Vagina (tissue), 2 donors: ENCODE measurements around the gene DPF1. TPM values are rescaled to one million over a fixed set of nuclear protein-coding genes. Genes with fewer than 3 reads are reported as not detected.

ENCODE experiments used
- DNase-seq, 2 donors: peaks; one replicate each; pipeline ENCODE4 v3.0.0-alpha.2; 2017; ENCODE audit errors: extremely low spot score in 2 of 2
- H3K27ac ChIP-seq: fragments of 200-600 bp; sonication (generic); one replicate; pipeline ENCODE4 v1.5.1; 2019
- H3K27me3 ChIP-seq: fragments of 200-600 bp; sonication (generic); one replicate; pipeline ENCODE4 v1.5.1; 2019
- H3K36me3 ChIP-seq, 2 donors: fragments of 200-600 bp; sonication (generic); one replicate each; pipeline ENCODE4 v1.5.1; 2017 to 2019
- H3K4me1 ChIP-seq: fragments of 200-600 bp; sonication (generic); one replicate; pipeline ENCODE4 v1.5.1; 2019
- H3K4me3 ChIP-seq, 2 donors: fragments of 200-600 bp; sonication (generic); 1 replicate in 1 of 2; 2 replicates in 1 of 2; pipeline ENCODE4 v1.5.1; 2016 to 2019
- H3K9me3 ChIP-seq: fragments of 200-600 bp; sonication (generic); one replicate; pipeline ENCODE4 v1.5.1; 2019
- CTCF ChIP-seq, 3 experiments: fragments of 450-650 bp in 2 of 3; fragments of 200-600 bp in 1 of 3; sonication (generic) in 1 of 3; IDR thresholded peaks; one replicate each; pipeline ENCODE4 v1.5.1; 2017 to 2019; ENCODE audit warnings: antibody characterized with exemption in 3 of 3, mild to moderate bottlenecking in 2 of 3, moderate library complexity in 2 of 3
- POLR2A ChIP-seq, 2 donors: fragments of 450-650 bp; IDR thresholded peaks; one replicate each; pipeline ENCODE4 v1.6.1; 2017; ENCODE audit warnings: antibody characterized with exemption in 2 of 2, mild to moderate bottlenecking in 2 of 2, moderate library complexity in 2 of 2
- POLR2AphosphoS5 ChIP-seq, 2 donors: sonication (generic); formaldehyde crosslinking; IDR thresholded peaks; one replicate each; pipeline ENCODE4 v1.9.0; 2017; ENCODE audit warnings: antibody characterized with exemption in 2 of 2, mild to moderate bottlenecking in 2 of 2, low read depth in 1 of 2; ENCODE audit not compliant: insufficient read depth in 1 of 2
- intact Hi-C: fragments of 100-400 bp; cut with DNase I; formaldehyde crosslinking; loops from one replicate; pipeline ENCODE4 v1.15.1; 2023
- small RNA-seq: library from RNA; depleted of rRNA; stranded (forward); fragments of <200 nt; gene quantifications from one replicate; pipeline ENCODE3, GENCODE V24; 2016
- total RNA-seq: library from RNA; depleted of rRNA; stranded (reverse); fragments of >200 nt; gene quantifications from one replicate; pipeline ENCODE4 v1.2.3, GENCODE V29; 2016

DPF1 gene
- total RNA-seq, 1 donor from 2014 or later = not detected

GRCh38 chr19:38164526-38164925 is 59.5 kb downstream of the DPF1 start:
- Histone ChIP-seq H3K36me3 (peaks cover 2 to 49% of the 10 kb centered on the region in 2 donors), H3K27me3 (no peaks in the 10 kb centered on the region), H3K4me1 (no peaks in the 10 kb centered on the region), H3K9me3 (peaks cover 8% of the 10 kb centered on the region), H3K27ac (no peak overlapping the region), H3K4me3 (no peak overlapping the region)
- no peak for DNase-seq
- TF ChIP-seq POLR2AphosphoS5 (IDR thresholded peaks at IDR 0.05; ENCODE audit: insufficient read depth in 1 of 2, low read depth in 1 of 2) (no peak), POLR2A (IDR thresholded peaks at IDR 0.05) (no peak), CTCF (IDR thresholded peaks at IDR 0.05) (no peak)
- intact Hi-C loops = no loop called here

- Histone ChIP-seq H3K27me3 (no peaks in the 10 kb centered on the region), H3K27ac (no peak overlapping the region), H3K4me1 (no peaks in the 10 kb centered on the region), H3K4me3 (no peak overlapping the region), H3K36me3 (peaks cover 2 to 50% of the 10 kb centered on the region in 2 donors), H3K9me3 (peaks cover 8% of the 10 kb centered on the region)
- intact Hi-C loops = no loop called here
- no peak for DNase-seq
- no peak for TF ChIP-seq POLR2AphosphoS5 (IDR thresholded peaks at IDR 0.05; ENCODE audit: insufficient read depth in 1 of 2, low read depth in 1 of 2)
- TF ChIP-seq CTCF (IDR thresholded peaks at IDR 0.05) = no peak
- no peak for TF ChIP-seq POLR2A (IDR thresholded peaks at IDR 0.05)
These were observed 60.4 kb downstream of the DPF1 start for GRCh38 chr19:38163419-38164290.

GRCh38 chr19:38162632-38163031 is 61.4 kb downstream of the DPF1 start:
- intact Hi-C loops = no loop called here
- H3K27me3 ChIP-seq = no peaks in the 10 kb centered on the region
- no peaks in the 10 kb centered on the region for H3K4me1 ChIP-seq
- no peak for TF ChIP-seq POLR2A (IDR thresholded peaks at IDR 0.05)
- no peak for TF ChIP-seq CTCF (IDR thresholded peaks at IDR 0.05)
- no peak for TF ChIP-seq POLR2AphosphoS5 (IDR thresholded peaks at IDR 0.05; ENCODE audit: insufficient read depth in 1 of 2, low read depth in 1 of 2)
- no peak overlapping the region for H3K27ac ChIP-seq
- no peak for DNase-seq
- peaks cover 2 to 50% of the 10 kb centered on the region in 2 donors for H3K36me3 ChIP-seq
- peaks cover 8% of the 10 kb centered on the region for H3K9me3 ChIP-seq
- no peak overlapping the region for H3K4me3 ChIP-seq

GRCh38 chr19:38162094-38162493 is 61.9 kb downstream of the DPF1 start:
- Histone ChIP-seq H3K4me1 (no peaks in the 10 kb centered on the region), H3K27me3 (no peaks in the 10 kb centered on the region), H3K27ac (no peak overlapping the region), H3K36me3 (peaks cover 2 to 50% of the 10 kb centered on the region in 2 donors), H3K9me3 (peaks cover 8% of the 10 kb centered on the region), H3K4me3 (no peak overlapping the region)
- TF ChIP-seq POLR2A (IDR thresholded peaks at IDR 0.05) (no peak), POLR2AphosphoS5 (IDR thresholded peaks at IDR 0.05; ENCODE audit: insufficient read depth in 1 of 2, low read depth in 1 of 2) (no peak), CTCF (IDR thresholded peaks at IDR 0.05) (no peak)
- no peak for DNase-seq
- intact Hi-C loops = no loop called here

Small RNA genes within 50 kb of the gene (small RNA-seq; reads per million reads assigned to genes)
- gene RN7SL663P = not detected

Other genes with a start within 250 kb of the DPF1 start
- gene PPP1R14A, start 32.2 kb upstream of the DPF1 start, total RNA-seq = 86.9 TPM
- 174 TPM for gene SPINT2, start 40.4 kb upstream of the DPF1 start, total RNA-seq
- gene C19orf33, start 80.0 kb upstream of the DPF1 start, total RNA-seq = 96.5 TPM
- gene YIF1B, start 91.7 kb upstream of the DPF1 start, total RNA-seq = 32.9 TPM
- 16.2 TPM for gene KCNK6, start 95.6 kb upstream of the DPF1 start, total RNA-seq
- 2.2 TPM for gene CATSPERG, start 111.6 kb upstream of the DPF1 start, total RNA-seq
- 169 TPM for gene PSMD8, start 150.3 kb upstream of the DPF1 start, total RNA-seq
- not detected for gene GGN, start 163.8 kb upstream of the DPF1 start, total RNA-seq
- 0.49 TPM for gene SPRED3, start 164.5 kb upstream of the DPF1 start, total RNA-seq
- 32.7 TPM for gene FAM98C, start 178.9 kb upstream of the DPF1 start, total RNA-seq
- 2.9 TPM for gene RASGRP4, start 202.0 kb upstream of the DPF1 start, total RNA-seq
- 1.5 TPM for gene RYR1, start 209.5 kb upstream of the DPF1 start, total RNA-seq